ENCODE results near the gene LONP1.
A peak's percentile ranks its signal among the peaks of the same experiment; 100 is the strongest.
"Not testable (repeated sequence)": the region's sequence is repeated elsewhere in the genome, so short reads cannot be mapped to it uniquely, and the experiment has no call there.

Gene LONP1, protein sequence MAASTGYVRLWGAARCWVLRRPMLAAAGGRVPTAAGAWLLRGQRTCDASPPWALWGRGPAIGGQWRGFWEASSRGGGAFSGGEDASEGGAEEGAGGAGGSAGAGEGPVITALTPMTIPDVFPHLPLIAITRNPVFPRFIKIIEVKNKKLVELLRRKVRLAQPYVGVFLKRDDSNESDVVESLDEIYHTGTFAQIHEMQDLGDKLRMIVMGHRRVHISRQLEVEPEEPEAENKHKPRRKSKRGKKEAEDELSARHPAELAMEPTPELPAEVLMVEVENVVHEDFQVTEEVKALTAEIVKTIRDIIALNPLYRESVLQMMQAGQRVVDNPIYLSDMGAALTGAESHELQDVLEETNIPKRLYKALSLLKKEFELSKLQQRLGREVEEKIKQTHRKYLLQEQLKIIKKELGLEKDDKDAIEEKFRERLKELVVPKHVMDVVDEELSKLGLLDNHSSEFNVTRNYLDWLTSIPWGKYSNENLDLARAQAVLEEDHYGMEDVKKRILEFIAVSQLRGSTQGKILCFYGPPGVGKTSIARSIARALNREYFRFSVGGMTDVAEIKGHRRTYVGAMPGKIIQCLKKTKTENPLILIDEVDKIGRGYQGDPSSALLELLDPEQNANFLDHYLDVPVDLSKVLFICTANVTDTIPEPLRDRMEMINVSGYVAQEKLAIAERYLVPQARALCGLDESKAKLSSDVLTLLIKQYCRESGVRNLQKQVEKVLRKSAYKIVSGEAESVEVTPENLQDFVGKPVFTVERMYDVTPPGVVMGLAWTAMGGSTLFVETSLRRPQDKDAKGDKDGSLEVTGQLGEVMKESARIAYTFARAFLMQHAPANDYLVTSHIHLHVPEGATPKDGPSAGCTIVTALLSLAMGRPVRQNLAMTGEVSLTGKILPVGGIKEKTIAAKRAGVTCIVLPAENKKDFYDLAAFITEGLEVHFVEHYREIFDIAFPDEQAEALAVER

GRCh38 chr19:5719961-5720790 lies at the start of gene LONP1, which contains the start of gene CATSPERD:
Gene LONP1, minus strand, starts transcription at chr19:5720146. Its CDS starts 14 bp downstream, at chr19:5720132.
Gene CATSPERD, plus strand, starts transcription at chr19:5720637. Its CDS starts 101 bp downstream, at chr19:5720738.
- DNase-seq (ENCODE audit: low read depth in 2 of 2): peak; percentile 95 to 97

GRCh38 chr19:5767949-5768348 lies 48.0 kb upstream of the LONP1 start:
- no peak for DNase-seq (ENCODE audit: low read depth in 2 of 2)

DNA sequence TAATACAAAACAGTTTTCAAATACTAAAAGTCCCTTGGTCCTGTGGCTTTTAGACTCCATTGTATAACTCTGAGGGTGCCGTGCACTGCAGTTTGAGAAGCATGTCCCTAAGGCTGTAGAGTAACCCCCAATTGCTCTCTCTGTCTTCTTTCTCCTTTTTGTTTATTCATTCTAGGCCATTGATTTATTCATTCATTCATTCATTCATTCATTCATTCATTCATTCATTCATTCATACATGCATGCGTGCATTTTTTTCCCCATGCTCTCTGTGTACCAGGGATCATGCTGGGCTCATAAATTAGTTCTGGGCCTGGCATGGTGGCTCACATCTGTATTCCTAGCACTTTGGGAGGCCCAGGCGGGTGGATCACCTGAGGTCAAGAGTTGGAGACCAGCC lies 45.3 kb upstream of the LONP1 start:
- no peak for DNase-seq (ENCODE audit: low read depth in 2 of 2)

GRCh38 chr19:5762608-5763217 lies 42.8 kb upstream of the LONP1 start:
- no peak for DNase-seq (ENCODE audit: low read depth in 2 of 2)

DNA sequence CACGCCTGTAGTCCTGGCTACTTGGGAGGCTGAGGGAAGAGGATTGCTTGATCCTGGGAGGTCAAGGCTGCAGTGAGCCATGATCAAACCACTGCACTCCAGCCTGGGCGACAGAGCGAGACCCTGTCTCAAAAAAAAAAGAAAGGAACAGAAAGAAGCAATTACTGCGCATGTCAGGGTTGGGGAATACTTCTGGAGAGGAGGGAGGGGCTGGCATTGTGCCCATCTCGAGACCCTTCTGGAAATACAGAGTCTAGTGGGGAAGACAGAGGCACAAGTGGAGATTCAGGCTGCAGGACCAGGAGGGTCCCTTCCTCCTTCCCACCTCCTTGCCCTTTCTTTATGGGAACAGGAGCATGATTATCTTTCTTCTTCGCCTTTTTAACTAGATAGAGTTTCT lies 33.8 kb upstream of the LONP1 start:
- DNase-seq (ENCODE audit: low read depth in 2 of 2): no peak

DNA sequence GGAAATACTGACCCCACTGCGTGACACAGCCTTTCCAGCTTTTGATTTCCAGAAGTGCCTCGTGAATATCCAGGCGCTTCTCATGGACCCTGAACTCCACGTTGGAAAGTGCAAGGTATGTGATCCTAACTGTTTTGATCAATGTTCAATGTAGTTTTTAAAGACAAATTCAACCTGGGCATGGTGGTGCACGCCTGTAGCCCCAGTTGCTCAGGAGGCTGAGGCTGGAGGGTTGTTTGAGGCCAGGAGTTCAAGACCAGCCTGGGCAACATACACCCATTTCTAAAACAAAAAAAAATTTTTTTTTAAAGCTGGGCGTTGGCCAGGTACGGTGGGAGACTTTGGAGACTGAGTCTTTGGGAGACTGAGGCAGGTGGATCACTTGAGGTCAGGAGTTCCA lies 31.8 kb upstream of the LONP1 start:
- no peak for DNase-seq (ENCODE audit: low read depth in 2 of 2)

DNA sequence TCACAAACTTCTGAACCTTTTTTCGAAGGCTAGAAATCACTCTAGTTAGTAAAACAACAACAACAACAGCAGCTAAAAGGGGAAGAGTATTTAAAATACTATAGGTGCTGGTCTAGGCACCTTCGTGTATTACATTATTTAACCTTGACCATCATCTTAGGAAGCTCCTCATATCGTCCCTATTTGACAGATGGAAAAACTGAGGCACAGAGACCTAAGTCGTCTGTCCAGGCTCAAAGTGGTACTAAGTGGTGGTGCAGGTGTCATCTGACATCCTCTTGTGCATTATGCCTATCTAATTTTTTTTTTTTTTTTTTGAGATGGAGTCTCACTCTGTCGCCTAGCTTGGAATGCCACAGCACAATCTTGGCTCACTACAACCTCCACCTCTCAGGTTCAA lies 29.6 kb upstream of the LONP1 start:
- DNase-seq (ENCODE audit: low read depth in 2 of 2): no peak

GRCh38 chr19:5748920-5749319 lies 29.0 kb upstream of the LONP1 start:
- DNase-seq (ENCODE audit: low read depth in 2 of 2): not testable (repeated sequence)

DNA sequence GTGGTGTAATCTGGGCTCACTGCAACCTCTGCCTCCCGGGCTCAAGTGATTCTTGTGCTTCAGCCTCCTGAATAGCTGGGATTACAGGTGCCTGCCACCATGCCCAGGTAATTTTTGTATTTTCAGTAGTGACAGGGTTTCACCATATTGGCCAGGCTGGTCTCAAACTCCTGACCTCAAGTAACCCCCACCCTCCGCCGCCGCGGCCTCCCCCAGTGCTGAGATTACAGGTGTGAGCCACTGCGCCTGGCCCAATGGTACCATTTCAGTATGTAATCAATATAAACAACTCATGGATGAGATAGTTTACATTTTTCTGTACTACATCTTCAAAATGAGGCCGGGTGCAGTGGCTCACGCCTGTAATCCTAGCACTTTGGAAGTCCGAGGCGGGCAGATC lies 25.1 kb upstream of the LONP1 start:
- DNase-seq (ENCODE audit: low read depth in 2 of 2): not testable (repeated sequence)

DNA sequence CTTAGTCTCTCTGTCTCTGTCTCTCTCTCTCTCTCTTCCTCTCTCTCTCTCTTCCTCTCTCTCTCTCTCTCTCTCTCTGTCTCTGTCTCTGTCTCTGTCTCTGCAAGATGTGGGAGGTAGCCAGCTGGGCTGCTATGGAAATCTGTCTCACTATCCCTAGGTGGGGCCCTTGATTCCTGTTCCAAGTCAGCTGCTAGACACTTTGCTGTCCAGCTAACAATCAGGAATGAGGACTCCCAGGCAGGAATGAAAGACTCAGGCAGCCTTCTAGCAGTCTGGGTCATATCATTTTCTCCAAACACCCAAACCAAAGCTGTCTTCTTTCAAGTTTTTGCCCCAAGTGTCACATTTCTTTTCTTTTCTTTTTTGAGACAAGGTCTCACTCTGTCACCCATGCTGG lies 23.7 kb upstream of the LONP1 start:
- DNase-seq (ENCODE audit: low read depth in 2 of 2): no peak

DNA sequence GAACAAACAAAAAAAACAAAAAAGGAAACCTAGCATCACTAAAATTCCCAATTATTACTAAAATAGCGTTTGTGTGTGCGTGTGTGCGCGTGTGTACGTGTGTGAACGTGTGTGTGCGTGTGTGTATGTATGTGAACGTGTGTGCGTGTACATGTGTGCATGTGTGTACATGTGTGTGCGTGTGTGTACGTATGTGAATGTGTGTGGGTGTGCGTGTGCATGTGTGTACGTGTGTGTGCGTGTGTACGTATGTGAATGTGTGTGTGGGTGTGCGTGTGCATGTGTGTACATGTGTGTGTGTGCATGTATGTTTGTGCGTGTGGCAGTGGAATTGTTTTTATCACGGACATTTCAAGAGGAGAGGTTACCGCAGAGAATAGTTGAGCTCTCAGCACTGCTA lies 22.1 kb upstream of the LONP1 start:
- no peak for DNase-seq (ENCODE audit: low read depth in 2 of 2)

DNA sequence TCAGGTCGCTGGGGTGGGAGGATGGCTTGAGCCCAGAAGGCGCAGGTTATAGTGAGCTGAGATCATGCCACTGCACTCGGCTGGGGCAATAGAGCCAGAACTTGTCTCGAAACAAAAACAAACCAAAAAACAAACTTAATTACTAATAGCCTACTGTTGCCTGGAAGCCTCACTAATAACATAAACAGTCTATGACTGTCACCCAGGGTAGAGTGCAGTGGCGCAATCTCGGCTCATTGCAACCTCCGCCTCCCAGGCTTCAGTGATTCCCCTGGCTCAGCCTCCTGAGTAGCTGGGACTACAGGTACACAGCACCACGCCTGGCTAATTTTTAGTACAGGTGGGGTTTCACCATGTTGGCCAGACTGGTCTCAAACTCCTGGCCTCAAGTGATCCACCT lies 18.5 kb upstream of the LONP1 start:
- DNase-seq (ENCODE audit: low read depth in 2 of 2): no peak

DNA sequence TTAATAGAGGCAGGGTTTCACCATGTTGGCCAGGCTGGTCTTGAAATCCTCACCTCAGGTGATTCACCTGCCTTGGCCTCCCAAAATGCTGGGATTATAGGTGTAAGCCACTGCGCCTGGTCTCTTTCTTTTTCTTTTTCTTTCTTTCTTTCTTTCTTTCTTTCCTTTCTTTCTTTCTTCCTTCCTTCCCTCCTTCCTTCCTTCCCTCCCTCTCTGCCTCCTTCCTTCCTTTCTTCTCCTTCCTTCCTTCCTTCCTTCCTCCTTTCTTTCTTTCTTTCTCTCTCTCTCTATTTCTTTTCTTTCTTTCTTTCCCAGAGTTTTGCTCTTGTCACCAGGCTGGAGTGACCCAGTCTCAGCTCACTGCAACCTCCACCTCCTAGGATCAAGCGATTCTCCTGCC lies 13.2 kb upstream of the LONP1 start:
- DNase-seq (ENCODE audit: low read depth in 2 of 2): not testable (repeated sequence)

DNA sequence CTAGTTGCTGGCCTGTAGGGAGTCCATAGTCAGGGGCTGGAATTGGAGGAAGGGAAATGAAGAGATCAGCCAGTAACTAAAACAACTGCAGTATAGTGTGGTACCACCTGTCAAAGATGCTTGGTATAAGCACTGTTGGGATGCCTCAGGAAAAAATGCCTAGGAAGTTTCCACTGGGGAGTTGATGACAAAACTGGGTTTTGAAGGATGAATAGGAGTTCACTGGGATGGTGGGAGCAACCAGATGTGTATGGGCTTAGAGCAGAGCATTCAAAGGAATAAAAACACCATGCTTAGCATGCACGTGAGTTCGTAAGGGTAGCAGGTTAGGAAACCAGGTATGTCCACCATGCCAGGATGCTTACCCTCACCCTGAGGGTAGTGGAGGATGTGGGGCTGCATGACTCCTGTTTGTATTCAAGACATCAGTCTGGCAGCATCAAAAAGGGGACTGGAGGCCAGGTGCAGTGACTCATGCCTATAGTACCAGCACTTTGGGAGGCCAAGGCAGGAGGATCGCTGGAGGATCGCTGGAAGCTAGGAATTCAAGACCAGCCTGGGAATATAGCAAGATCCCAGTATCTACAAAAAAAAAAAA lies 7.6 kb upstream of the LONP1 start:
- DNase-seq (ENCODE audit: low read depth in 2 of 2): no peak

- DNase-seq (ENCODE audit: low read depth in 2 of 2): no peak
These were observed 529 bp downstream of the LONP1 start for GRCh38 chr19:5719274-5719960.

- peak in 1 of 2 donors; percentile 26 for DNase-seq (ENCODE audit: low read depth in 2 of 2)
These were observed 1.2 kb downstream of the LONP1 start for GRCh38 chr19:5718579-5719273.

- peak in 1 of 2 donors; percentile 34 for DNase-seq (ENCODE audit: low read depth in 2 of 2)
These were observed 1.8 kb downstream of the LONP1 start for GRCh38 chr19:5718037-5718578.

DNA sequence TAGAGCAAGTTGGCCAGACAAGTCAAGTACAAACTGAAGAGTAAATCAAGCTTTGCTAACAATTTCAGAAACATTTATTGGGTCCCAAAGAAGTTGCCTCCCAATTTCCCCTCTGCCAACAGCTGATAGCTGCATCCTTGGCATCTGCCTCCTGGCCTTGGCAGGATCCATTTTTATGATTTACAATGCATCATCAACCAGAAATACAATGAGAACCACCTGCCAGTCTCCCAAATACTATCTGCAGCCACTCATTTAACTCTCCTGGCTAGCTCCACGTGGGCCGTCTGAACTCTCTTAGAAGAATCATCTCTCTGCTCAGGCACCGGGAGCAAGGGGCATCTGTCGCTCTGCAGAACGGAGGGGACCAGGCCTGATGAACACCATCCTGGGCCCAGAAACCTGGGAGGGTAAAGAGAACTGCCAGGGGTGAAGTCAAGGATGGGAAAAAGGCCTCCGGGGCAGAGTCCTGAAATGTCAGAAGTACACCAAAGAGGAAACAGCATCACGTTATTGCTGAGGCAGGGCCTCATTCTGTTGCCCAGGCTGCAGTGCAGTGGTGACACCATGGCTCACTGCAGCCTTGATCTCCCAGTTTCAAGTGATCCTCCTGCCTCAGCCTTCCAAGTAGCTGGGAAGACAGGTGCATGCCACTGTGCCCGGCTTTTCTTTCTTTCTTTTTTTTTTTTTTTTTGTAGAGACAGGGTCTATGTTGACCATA lies 2.6 kb downstream of the LONP1 start:
- DNase-seq (ENCODE audit: low read depth in 2 of 2): no peak

DNA sequence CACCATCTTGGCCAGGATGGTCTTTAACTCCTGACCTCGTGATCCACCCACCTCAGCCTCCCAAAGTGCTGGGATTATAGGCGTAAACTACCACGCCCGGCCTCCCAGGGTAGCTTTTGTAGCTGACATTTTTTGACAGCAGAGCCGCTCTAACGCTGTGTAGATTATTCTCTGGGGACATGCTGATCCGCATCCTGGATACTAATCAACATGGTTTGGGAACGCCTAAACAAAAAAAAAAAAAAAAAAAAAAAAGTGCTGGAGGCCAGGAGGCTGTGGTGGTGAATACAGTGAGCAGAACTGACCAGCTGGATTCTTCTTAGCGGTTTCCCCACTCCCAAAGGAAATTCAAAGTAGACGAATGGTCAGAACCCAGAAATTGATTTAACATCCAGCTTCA lies 5.1 kb downstream of the LONP1 start:
- no peak for DNase-seq (ENCODE audit: low read depth in 2 of 2)

Measured in activated CD8-positive, alpha-beta memory T cell treated with anti-CD3 and anti-CD28 coated beads for 4 hours (primary cell).